ENCODE measurements around the gene SEMA5B.

Gene SEMA5B

GRCh38 chr3:123002749-123003497, 24.6 kb downstream of the SEMA5B start:
- Histone ChIP-seq H3K4ac (ENCODE audit: low read depth, low read length) (no peak overlapping the region), H2AFZ (ENCODE audit: insufficient read depth, low read length, poor library complexity) (no peak overlapping the region), H2BK120ac (ENCODE audit: insufficient read depth, low read length, poor library complexity) (no peak overlapping the region), H3K4me3 (ENCODE audit: low read depth, low read length) (no peak overlapping the region), H3K4me2 (ENCODE audit: low read length) (no peak overlapping the region), H2AK5ac (ENCODE audit: low read length) (no peak overlapping the region), H3K27me3 (ENCODE audit: insufficient read depth, low read length) (no peaks in the 10 kb centered on the region), H4K12ac (ENCODE audit: low read depth, low read length) (no peak overlapping the region), H3K79me2 (ENCODE audit: control insufficient read depth, insufficient read depth, low read length, poor library complexity) (no peaks in the 10 kb centered on the region), H3K18ac (ENCODE audit: low read length) (no peak overlapping the region), H3K9ac (ENCODE audit: low read length) (no peak overlapping the region), H3K9me3 (ENCODE audit: insufficient read depth, low read depth, low read length) (no peaks in the 10 kb centered on the region), H2BK5ac (ENCODE audit: low read depth, low read length, poor library complexity) (no peak overlapping the region), H4K8ac (ENCODE audit: low read depth, low read length) (no peak overlapping the region), H3K27ac (ENCODE audit: low read depth, low read length) (no peak overlapping the region), H3K23ac (ENCODE audit: low read length) (no peak overlapping the region), H2BK12ac (ENCODE audit: low read length) (no peak overlapping the region), H3K36me3 (ENCODE audit: control insufficient read depth in 1 of 2, insufficient read depth in 2 of 2, low read length in 2 of 2) (no peaks in the 10 kb centered on the region), H4K91ac (ENCODE audit: low read depth, low read length) (no peak overlapping the region), H3K4me1 (ENCODE audit: control insufficient read depth in 1 of 2, insufficient read depth in 2 of 2, low read length in 2 of 2) (no peaks in the 10 kb centered on the region), H3K79me1 (ENCODE audit: low read length) (no peaks in the 10 kb centered on the region), H3K14ac (ENCODE audit: low read length) (no peak overlapping the region)
- DNase-seq: peak in 1 of 2 donors; percentile 50
- WGBS (ENCODE audit: extremely low coverage, insufficient coverage, insufficient read length): no CpG with 5 or more reads among the region's 7 CpGs

DNA sequence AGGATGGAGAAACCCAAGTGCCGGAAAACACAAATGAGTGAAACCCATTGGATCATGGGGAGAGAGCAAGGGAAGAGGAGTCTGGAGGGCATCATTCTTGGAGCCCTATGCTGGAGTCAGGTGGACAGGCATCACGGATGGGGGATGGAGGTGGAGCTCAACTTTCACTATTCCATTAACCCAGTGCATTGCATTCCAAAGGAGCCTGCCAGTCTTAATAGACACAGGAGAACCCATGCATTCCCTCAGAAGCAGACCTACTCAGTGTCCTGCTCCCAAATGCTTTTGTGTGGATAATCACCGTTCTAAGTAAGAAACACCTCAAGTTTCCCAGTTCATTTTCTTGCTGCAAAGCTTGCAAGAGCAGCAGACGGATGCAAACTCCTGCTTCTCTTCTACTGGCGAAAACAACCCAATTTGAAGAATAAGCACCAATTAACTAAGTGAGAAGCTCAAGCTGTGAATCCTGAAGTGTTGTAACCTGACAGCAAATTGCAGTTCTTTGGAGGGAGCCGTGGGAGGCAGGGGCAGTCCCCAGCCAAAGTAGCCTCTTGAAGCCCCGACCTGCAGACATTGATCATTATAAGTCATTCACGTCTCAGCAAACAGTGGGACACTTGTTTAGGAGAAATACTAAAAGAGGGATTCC, 25.3 kb downstream of the SEMA5B start:
- H4K91ac ChIP-seq (ENCODE audit: low read depth, low read length): no peak overlapping the region
- no peak overlapping the region for H3K23ac ChIP-seq (ENCODE audit: low read length)
- H2BK12ac ChIP-seq (ENCODE audit: low read length): no peak overlapping the region
- H3K4ac ChIP-seq (ENCODE audit: low read depth, low read length): no peak overlapping the region
- no peaks in the 10 kb centered on the region for H3K27me3 ChIP-seq (ENCODE audit: insufficient read depth, low read length)
- no peak overlapping the region for H3K27ac ChIP-seq (ENCODE audit: low read depth, low read length)
- no peak overlapping the region for H2AK5ac ChIP-seq (ENCODE audit: low read length)
- no peaks in the 10 kb centered on the region for H3K79me2 ChIP-seq (ENCODE audit: control insufficient read depth, insufficient read depth, low read length, poor library complexity)
- no peak overlapping the region for H4K8ac ChIP-seq (ENCODE audit: low read depth, low read length)
- no peaks in the 10 kb centered on the region for H3K36me3 ChIP-seq (ENCODE audit: control insufficient read depth in 1 of 2, insufficient read depth in 2 of 2, low read length in 2 of 2)
- DNase-seq: no peak
- no peak overlapping the region for H3K18ac ChIP-seq (ENCODE audit: low read length)
- no CpG with 5 or more reads among the region's 8 CpGs for WGBS (ENCODE audit: extremely low coverage, insufficient coverage, insufficient read length)
- H3K9ac ChIP-seq (ENCODE audit: low read length): no peak overlapping the region
- no peak overlapping the region for H3K4me2 ChIP-seq (ENCODE audit: low read length)
- H3K4me3 ChIP-seq (ENCODE audit: low read depth, low read length): no peak overlapping the region
- no peaks in the 10 kb centered on the region for H3K4me1 ChIP-seq (ENCODE audit: control insufficient read depth in 1 of 2, insufficient read depth in 2 of 2, low read length in 2 of 2)
- H2AFZ ChIP-seq (ENCODE audit: insufficient read depth, low read length, poor library complexity): no peak overlapping the region
- H4K12ac ChIP-seq (ENCODE audit: low read depth, low read length): no peak overlapping the region
- H3K9me3 ChIP-seq (ENCODE audit: insufficient read depth, low read depth, low read length): no peaks in the 10 kb centered on the region
- no peak overlapping the region for H2BK120ac ChIP-seq (ENCODE audit: insufficient read depth, low read length, poor library complexity)
- H3K79me1 ChIP-seq (ENCODE audit: low read length): no peaks in the 10 kb centered on the region
- H2BK5ac ChIP-seq (ENCODE audit: low read depth, low read length, poor library complexity): no peak overlapping the region
- no peak overlapping the region for H3K14ac ChIP-seq (ENCODE audit: low read length)

DNA sequence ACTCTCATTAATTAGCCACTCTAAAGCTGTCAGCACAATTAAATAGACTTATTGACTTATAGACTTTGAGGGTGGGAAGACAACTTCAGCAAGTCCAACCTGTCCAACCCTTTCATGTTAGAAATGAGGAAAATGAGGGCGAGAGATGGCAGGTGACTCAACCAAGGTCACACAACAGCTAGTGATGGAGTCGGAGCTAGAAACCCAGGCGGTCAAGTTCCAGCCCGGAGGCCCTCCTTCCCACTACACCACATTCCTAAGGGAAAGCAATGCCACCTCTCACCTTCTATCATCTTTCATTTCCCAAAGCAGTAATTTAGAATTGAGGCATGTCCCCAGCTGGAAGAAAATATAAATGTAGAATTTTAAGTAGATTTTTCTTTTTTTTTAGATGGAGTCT, 28.7 kb downstream of the SEMA5B start:
- no peak overlapping the region for H3K23ac ChIP-seq (ENCODE audit: low read length)
- no peak overlapping the region for H3K4me3 ChIP-seq (ENCODE audit: low read depth, low read length)
- H3K4me1 ChIP-seq (ENCODE audit: control insufficient read depth in 1 of 2, insufficient read depth in 2 of 2, low read length in 2 of 2): no peaks in the 10 kb centered on the region
- H2BK5ac ChIP-seq (ENCODE audit: low read depth, low read length, poor library complexity): no peak overlapping the region
- no peak overlapping the region for H2BK120ac ChIP-seq (ENCODE audit: insufficient read depth, low read length, poor library complexity)
- H3K79me2 ChIP-seq (ENCODE audit: control insufficient read depth, insufficient read depth, low read length, poor library complexity): no peaks in the 10 kb centered on the region
- no peaks in the 10 kb centered on the region for H3K27me3 ChIP-seq (ENCODE audit: insufficient read depth, low read length)
- H3K14ac ChIP-seq (ENCODE audit: low read length): no peak overlapping the region
- H4K12ac ChIP-seq (ENCODE audit: low read depth, low read length): no peak overlapping the region
- no peak overlapping the region for H2BK12ac ChIP-seq (ENCODE audit: low read length)
- WGBS (ENCODE audit: extremely low coverage, insufficient coverage, insufficient read length): no CpG with 5 or more reads among the region's 4 CpGs
- no peak overlapping the region for H3K18ac ChIP-seq (ENCODE audit: low read length)
- H2AK5ac ChIP-seq (ENCODE audit: low read length): no peak overlapping the region
- H3K4ac ChIP-seq (ENCODE audit: low read depth, low read length): no peak overlapping the region
- H3K4me2 ChIP-seq (ENCODE audit: low read length): no peak overlapping the region
- H3K79me1 ChIP-seq (ENCODE audit: low read length): no peaks in the 10 kb centered on the region
- no peak overlapping the region for H4K8ac ChIP-seq (ENCODE audit: low read depth, low read length)
- H3K9me3 ChIP-seq (ENCODE audit: insufficient read depth, low read depth, low read length): peaks cover 1% of the 10 kb centered on the region
- no peak overlapping the region for H3K27ac ChIP-seq (ENCODE audit: low read depth, low read length)
- H2AFZ ChIP-seq (ENCODE audit: insufficient read depth, low read length, poor library complexity): no peak overlapping the region
- no peaks in the 10 kb centered on the region for H3K36me3 ChIP-seq (ENCODE audit: control insufficient read depth in 1 of 2, insufficient read depth in 2 of 2, low read length in 2 of 2)
- no peak overlapping the region for H3K9ac ChIP-seq (ENCODE audit: low read length)
- DNase-seq: peak; percentile 63 to 72
- H4K91ac ChIP-seq (ENCODE audit: low read depth, low read length): no peak overlapping the region

GRCh38 chr3:122998206-122998605, 29.4 kb downstream of the SEMA5B start:
- Histone ChIP-seq H3K79me2 (ENCODE audit: control insufficient read depth, insufficient read depth, low read length, poor library complexity) (no peaks in the 10 kb centered on the region), H2BK12ac (ENCODE audit: low read length) (no peak overlapping the region), H3K14ac (ENCODE audit: low read length) (no peak overlapping the region), H2AK5ac (ENCODE audit: low read length) (no peak overlapping the region), H4K91ac (ENCODE audit: low read depth, low read length) (no peak overlapping the region), H3K18ac (ENCODE audit: low read length) (no peak overlapping the region), H3K4me3 (ENCODE audit: low read depth, low read length) (no peak overlapping the region), H2BK120ac (ENCODE audit: insufficient read depth, low read length, poor library complexity) (no peak overlapping the region), H3K4ac (ENCODE audit: low read depth, low read length) (no peak overlapping the region), H3K9ac (ENCODE audit: low read length) (no peak overlapping the region), H2AFZ (ENCODE audit: insufficient read depth, low read length, poor library complexity) (no peak overlapping the region), H3K23ac (ENCODE audit: low read length) (no peak overlapping the region), H3K4me1 (ENCODE audit: control insufficient read depth in 1 of 2, insufficient read depth in 2 of 2, low read length in 2 of 2) (peaks cover 0 to 2% of the 10 kb centered on the region in 2 experiments), H4K12ac (ENCODE audit: low read depth, low read length) (no peak overlapping the region), H3K4me2 (ENCODE audit: low read length) (no peak overlapping the region), H3K9me3 (ENCODE audit: insufficient read depth, low read depth, low read length) (peaks cover 1% of the 10 kb centered on the region), H3K79me1 (ENCODE audit: low read length) (no peaks in the 10 kb centered on the region), H3K27ac (ENCODE audit: low read depth, low read length) (no peak overlapping the region), H3K27me3 (ENCODE audit: insufficient read depth, low read length) (no peaks in the 10 kb centered on the region), H4K8ac (ENCODE audit: low read depth, low read length) (no peak overlapping the region), H3K36me3 (ENCODE audit: control insufficient read depth in 1 of 2, insufficient read depth in 2 of 2, low read length in 2 of 2) (no peaks in the 10 kb centered on the region), H2BK5ac (ENCODE audit: low read depth, low read length, poor library complexity) (no peak overlapping the region)
- no peak for DNase-seq
- WGBS (ENCODE audit: extremely low coverage, insufficient coverage, insufficient read length): no CpG with 5 or more reads among the region's 7 CpGs
